DLD1 (cell line): ENCODE data around the gene UMODL1.

Experiments
- in situ Hi-C: cut with HindIII; loops from 2 replicates; pipeline ENCODE4 v1.10.0; 2017; ENCODE audit warnings: low sequenced_read_pairs

Gene UMODL1

GRCh38 chr21:42147386-42148020 is 76.4 kb downstream of the UMODL1 start:
- in situ Hi-C loops = no loop called here

- in situ Hi-C loops = no loop called here
These were observed 77.0 kb downstream of the UMODL1 start for GRCh38 chr21:42148097-42148496.

GRCh38 chr21:42148584-42148983 is 77.5 kb downstream of the UMODL1 start:
- in situ Hi-C loops = no loop called here

- in situ Hi-C loops = no loop called here
These were observed 78.7 kb downstream of the UMODL1 start for GRCh38 chr21:42149656-42150473.

GRCh38 chr21:42150474-42151085 is 79.5 kb downstream of the UMODL1 start:
- in situ Hi-C loops = no loop called here

GRCh38 chr21:42151148-42151947 is 80.2 kb downstream of the UMODL1 start:
- in situ Hi-C loops = no loop called here

GRCh38 chr21:42151948-42152220 is 80.8 kb downstream of the UMODL1 start:
- in situ Hi-C loops = no loop called here

GRCh38 chr21:42153046-42153686 is 82.0 kb downstream of the UMODL1 start:
- in situ Hi-C loops = no loop called here

- in situ Hi-C loops = no loop called here
These were observed 82.6 kb downstream of the UMODL1 start for GRCh38 chr21:42153746-42154145.

GRCh38 chr21:42154237-42155044 is 83.3 kb downstream of the UMODL1 start:
- in situ Hi-C loops = no loop called here

GRCh38 chr21:42155045-42155855 is 84.1 kb downstream of the UMODL1 start:
- in situ Hi-C loops = no loop called here

- in situ Hi-C loops = no loop called here
These were observed 85.8 kb downstream of the UMODL1 start for GRCh38 chr21:42156690-42157605.

GRCh38 chr21:42157606-42158310 is 86.6 kb downstream of the UMODL1 start:
- in situ Hi-C loops = no loop called here

- in situ Hi-C loops = no loop called here
These were observed 87.7 kb downstream of the UMODL1 start for GRCh38 chr21:42158846-42159245.

GRCh38 chr21:42159560-42160110 is 88.5 kb downstream of the UMODL1 start:
- in situ Hi-C loops = loop anchor here (10.0 kb wide), 1 partner anchor 265 kb away; no protein-coding TSS in a partner anchor

GRCh38 chr21:42160111-42160721 is 89.1 kb downstream of the UMODL1 start:
- in situ Hi-C loops = loop anchor here (10.0 kb wide), 1 partner anchor 265 kb away; no protein-coding TSS in a partner anchor

GRCh38 chr21:42160765-42161164 is 89.6 kb downstream of the UMODL1 start:
- in situ Hi-C loops = loop anchor here (10.0 kb wide), 1 partner anchor 264 kb away; no protein-coding TSS in a partner anchor
